ENCODE measurements around the gene PLIN4. TPM values are rescaled to one million over a fixed set of nuclear protein-coding genes. Genes with fewer than 3 reads are reported as not detected.

The PLIN4 gene
- total RNA-seq, 2 donors from 2014 or later: 0.33 to 0.66 TPM

DNA sequence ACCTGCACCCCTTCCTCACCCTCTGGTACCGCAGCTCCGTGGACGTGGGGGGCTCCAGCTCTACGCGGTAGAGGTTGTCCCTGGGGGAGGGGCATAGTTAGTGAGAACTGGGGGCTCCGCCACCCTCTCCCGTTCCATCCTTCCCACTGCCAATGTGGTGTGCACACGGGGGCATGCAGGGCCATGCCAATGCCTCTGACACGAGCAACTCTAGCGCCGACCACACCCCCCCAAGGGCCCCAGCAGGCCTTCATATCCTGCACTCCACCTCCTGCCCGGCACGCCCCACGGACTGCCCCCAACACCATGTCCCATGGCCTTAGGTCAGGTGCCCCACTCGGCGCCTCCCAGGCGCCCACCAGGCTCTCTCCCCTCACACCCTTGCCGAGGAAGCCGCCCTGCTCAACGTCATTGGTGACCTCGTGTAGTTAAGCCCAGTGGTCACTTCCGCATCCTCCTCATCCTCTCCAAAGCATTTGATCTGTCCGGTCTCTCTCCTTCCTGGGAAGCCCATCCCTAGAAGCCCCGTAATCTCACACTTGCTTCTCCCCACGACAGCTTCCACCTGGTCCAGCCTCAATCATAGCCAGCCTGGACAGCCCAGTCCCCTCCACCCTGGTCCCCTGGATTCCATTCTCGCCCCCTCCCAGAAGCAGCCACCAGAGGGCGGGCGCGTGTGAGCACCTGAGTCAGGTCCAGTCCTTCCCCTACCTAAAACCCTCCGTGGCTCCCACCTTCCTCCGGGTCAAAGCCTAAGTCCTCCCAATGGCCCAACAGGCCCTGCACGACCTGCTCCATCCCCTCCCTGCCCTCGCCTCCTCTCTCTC lies 39.1 kb upstream of the PLIN4 start:
- no peak overlapping the region for H3K27ac Mint-ChIP-seq
- Histone ChIP-seq H3K4me1 (ENCODE audit: control insufficient read depth, insufficient read depth, low read length) (no peaks in the 10 kb centered on the region), H3K9ac (ENCODE audit: extremely low read depth, low read length, poor library complexity, severe bottlenecking) (no peak overlapping the region), H3K4me3 (ENCODE audit: low read length) (no peak overlapping the region), H3K9me3 (ENCODE audit: control insufficient read depth, low read length) (no peaks in the 10 kb centered on the region), H3K36me3 (ENCODE audit: control insufficient read depth, insufficient read depth, low read length) (peaks cover 5% of the 10 kb centered on the region), H3K27me3 (ENCODE audit: control insufficient read depth, insufficient read depth, low read length, poor library complexity, severe bottlenecking) (no peaks in the 10 kb centered on the region), H3K27ac (ENCODE audit: low read depth, low read length) (no peak overlapping the region)
- H3K9me3 Mint-ChIP-seq: no peaks in the 10 kb centered on the region
- no peaks in the 10 kb centered on the region for H3K4me1 Mint-ChIP-seq
- H3K27me3 Mint-ChIP-seq (ENCODE audit: insufficient read depth): peaks cover 2% of the 10 kb centered on the region
- 90 to 92% methylated on average over 12 to 33 of the region's 33 CpGs for WGBS, 2 experiments (ENCODE audit: insufficient coverage in 1 of 2, insufficient read length in 1 of 2)
- no peak overlapping the region for H3K4me3 Mint-ChIP-seq
- H3K36me3 Mint-ChIP-seq (ENCODE audit: low read depth): peaks cover 32% of the 10 kb centered on the region
- DNase-seq: peak; percentile 84
- TF ChIP-seq CTCF (conservative IDR thresholded peaks at IDR 0.05): peak; percentile 65

DNA sequence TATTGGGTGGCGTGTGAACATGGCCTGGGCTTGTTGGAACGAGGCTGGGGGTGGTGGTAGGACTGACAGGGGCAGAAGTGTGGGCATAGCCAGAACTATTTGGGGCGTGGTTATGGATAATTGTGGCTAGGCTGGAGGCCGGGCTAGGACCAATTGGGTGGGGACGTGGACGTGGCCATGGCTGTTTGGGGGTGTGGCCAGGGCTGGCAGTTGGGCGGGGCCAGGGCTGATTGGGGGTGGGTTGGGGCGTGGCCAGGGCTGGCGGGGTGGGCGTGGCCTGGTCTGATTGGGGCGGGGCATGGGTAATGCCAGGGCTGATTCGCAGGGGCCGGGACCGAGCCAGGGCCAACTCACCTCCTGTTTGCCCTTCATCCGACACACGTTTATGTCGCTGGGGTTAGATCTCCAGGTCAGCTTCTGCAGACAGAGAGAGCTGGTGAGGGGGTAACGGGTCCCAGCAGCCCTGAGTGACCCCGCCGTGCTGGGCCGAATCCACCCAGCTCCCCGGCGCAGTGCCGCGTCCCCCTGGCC lies 38.4 kb upstream of the PLIN4 start:
- H3K4me3 Mint-ChIP-seq: no peak overlapping the region
- Histone ChIP-seq H3K9me3 (ENCODE audit: control insufficient read depth, low read length) (no peaks in the 10 kb centered on the region), H3K9ac (ENCODE audit: extremely low read depth, low read length, poor library complexity, severe bottlenecking) (no peak overlapping the region), H3K36me3 (ENCODE audit: control insufficient read depth, insufficient read depth, low read length) (peaks cover 9% of the 10 kb centered on the region), H3K27me3 (ENCODE audit: control insufficient read depth, insufficient read depth, low read length, poor library complexity, severe bottlenecking) (no peaks in the 10 kb centered on the region), H3K4me1 (ENCODE audit: control insufficient read depth, insufficient read depth, low read length) (no peaks in the 10 kb centered on the region), H3K27ac (ENCODE audit: low read depth, low read length) (no peak overlapping the region), H3K4me3 (ENCODE audit: low read length) (no peak overlapping the region)
- H3K9me3 Mint-ChIP-seq: no peaks in the 10 kb centered on the region
- H3K4me1 Mint-ChIP-seq: no peaks in the 10 kb centered on the region
- H3K27me3 Mint-ChIP-seq (ENCODE audit: insufficient read depth): peaks cover 2% of the 10 kb centered on the region
- TF ChIP-seq CTCF (conservative IDR thresholded peaks at IDR 0.05): no peak
- 92 to 98% methylated on average over 7 to 25 of the region's 25 CpGs for WGBS, 2 experiments (ENCODE audit: insufficient coverage in 1 of 2, insufficient read length in 1 of 2)
- peaks cover 39% of the 10 kb centered on the region for H3K36me3 Mint-ChIP-seq (ENCODE audit: low read depth)
- DNase-seq: peak; percentile 96
- no peak overlapping the region for H3K27ac Mint-ChIP-seq

DNA sequence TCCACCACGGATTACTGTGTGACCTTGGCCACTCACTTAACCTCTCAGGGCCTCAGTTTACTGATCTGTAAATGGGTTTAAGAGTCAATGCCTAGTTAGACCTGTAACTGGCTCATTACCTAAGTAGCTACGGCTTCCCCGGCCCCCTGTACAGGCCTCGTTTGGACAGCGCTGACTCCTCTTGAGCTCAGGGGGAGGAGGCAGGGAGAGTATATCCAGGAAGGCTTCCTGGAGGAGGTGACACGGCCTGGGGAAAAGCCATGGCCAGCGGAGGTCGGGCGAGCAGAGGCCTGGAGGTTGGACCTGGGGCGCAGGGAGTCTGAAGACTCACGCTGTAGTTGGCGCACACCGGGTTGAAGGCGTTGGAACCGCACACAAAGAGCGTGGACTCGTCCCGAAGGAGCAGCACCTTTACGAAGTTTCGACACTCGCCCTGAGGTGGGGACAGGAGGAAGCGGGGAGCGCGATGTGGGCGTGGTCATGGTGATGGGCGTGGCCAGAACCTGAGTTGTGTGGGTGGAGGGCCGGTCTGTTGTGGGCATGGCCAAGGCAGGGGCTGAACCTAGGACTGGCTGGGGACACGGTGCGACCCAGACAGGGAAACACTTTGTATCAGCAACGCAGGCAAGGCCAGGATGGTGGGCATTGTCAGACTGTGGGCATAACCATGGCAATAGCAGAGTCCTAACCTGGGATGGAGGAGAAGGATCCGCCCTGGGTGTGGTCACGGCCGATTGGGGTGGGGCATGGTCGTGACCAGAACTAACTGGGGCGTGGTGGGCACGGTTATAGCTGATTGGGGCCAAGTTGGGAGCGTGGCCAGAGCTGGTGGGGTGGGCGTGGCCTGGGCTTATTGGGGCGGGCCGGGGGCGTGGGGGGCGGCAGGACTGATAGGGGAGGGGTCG lies 37.6 kb upstream of the PLIN4 start:
- Histone ChIP-seq H3K27ac (ENCODE audit: low read depth, low read length) (no peak overlapping the region), H3K9me3 (ENCODE audit: control insufficient read depth, low read length) (no peaks in the 10 kb centered on the region), H3K27me3 (ENCODE audit: control insufficient read depth, insufficient read depth, low read length, poor library complexity, severe bottlenecking) (no peaks in the 10 kb centered on the region), H3K4me3 (ENCODE audit: low read length) (no peak overlapping the region), H3K9ac (ENCODE audit: extremely low read depth, low read length, poor library complexity, severe bottlenecking) (no peak overlapping the region), H3K4me1 (ENCODE audit: control insufficient read depth, insufficient read depth, low read length) (no peaks in the 10 kb centered on the region), H3K36me3 (ENCODE audit: control insufficient read depth, insufficient read depth, low read length) (peaks cover 9% of the 10 kb centered on the region)
- peaks cover 41% of the 10 kb centered on the region for H3K36me3 Mint-ChIP-seq (ENCODE audit: low read depth)
- H3K4me3 Mint-ChIP-seq: no peak overlapping the region
- WGBS, 2 experiments (ENCODE audit: insufficient coverage in 1 of 2, insufficient read length in 1 of 2): 91 to 93% methylated on average over 27 to 43 of the region's 43 CpGs
- H3K27me3 Mint-ChIP-seq (ENCODE audit: insufficient read depth): peaks cover 2% of the 10 kb centered on the region
- DNase-seq: peak; percentile 91
- TF ChIP-seq CTCF (conservative IDR thresholded peaks at IDR 0.05): no peak
- no peaks in the 10 kb centered on the region for H3K9me3 Mint-ChIP-seq
- no peak overlapping the region for H3K27ac Mint-ChIP-seq
- H3K4me1 Mint-ChIP-seq: no peaks in the 10 kb centered on the region

Data from endodermal cell (in vitro differentiated cells).